T-helper 9 cell (primary cell): ENCODE data around the gene EFNA5.
"Not testable (repeated sequence)": the region's sequence is repeated elsewhere in the genome, so short reads cannot be mapped to it uniquely, and the experiment has no call there.

Experiments used
- DNase-seq: peaks from one replicate; pipeline ENCODE4 v3.0.0-alpha.2; 2020

Gene EFNA5

DNA sequence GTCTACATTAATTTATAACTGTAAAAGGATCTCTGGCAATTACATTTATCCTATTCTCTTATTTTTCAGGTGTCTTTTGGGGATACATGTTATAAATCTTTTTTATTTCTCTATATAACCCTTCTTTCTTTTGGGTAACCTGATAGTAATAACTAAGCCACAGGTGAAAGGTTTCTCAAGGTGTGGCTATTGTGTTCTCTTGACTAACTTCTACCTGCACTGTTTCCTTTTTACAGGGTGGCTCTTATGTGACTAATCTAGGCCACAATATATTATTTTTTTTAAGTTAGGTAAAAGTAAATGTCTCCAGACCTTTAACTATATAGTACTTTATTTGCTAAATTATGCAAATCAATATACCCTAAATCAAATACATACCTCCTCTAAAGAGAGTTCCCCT lies 193.2 kb downstream of the EFNA5 start:
- DNase-seq: no peak

DNA sequence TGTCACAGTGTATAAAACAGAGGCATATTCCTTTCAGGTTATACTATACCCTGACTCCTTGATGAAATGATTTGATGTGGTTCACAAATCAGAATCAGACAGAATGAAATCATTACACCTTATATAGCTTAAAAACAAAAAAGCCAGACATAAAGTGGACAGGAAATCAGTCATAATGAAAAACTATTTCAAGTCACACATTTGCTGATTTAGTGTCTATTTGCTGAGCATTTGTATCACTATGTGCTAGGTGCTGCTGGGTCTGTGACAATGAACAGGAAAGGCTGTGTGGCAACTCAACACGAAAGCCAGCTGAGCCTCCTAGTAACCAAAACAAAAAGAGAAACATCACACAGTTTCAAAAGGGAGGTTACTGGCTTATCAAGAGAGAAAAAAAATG lies 194.0 kb downstream of the EFNA5 start:
- no peak for DNase-seq

DNA sequence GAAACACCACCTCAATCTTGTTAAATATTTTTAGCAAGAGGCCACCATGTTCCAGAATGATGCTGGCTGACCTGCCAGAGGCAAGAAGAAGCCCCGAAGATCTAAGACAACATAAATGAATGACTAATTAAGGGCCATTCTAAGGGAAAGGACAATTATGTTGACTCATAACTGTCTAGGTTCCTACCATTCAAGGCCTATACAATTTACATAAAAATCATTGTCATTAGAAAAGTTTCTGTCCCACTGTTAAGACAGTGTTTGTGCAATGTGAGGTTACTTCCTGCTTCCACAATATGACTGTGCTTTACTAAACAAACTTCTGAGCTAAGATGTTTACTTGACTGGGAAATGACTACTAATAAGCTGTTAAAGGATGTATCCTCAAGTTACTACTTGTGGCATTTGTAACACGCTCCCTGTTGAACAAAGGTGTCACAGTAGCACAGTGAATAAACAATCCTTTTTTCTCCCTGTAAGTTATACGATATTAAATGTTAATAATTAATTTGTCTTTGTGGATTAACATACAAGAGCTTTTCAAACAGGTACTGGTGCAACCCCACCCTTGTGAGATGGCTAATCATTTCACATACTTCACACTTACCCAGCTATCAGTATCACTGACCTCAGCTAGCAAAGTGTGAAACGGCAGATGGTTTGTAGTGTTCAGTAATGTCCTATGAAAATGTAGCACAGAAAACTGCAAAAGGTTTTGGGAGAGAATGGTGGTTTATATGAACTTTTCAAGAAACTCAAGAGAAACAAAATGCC lies 195.8 kb downstream of the EFNA5 start:
- DNase-seq: no peak

DNA sequence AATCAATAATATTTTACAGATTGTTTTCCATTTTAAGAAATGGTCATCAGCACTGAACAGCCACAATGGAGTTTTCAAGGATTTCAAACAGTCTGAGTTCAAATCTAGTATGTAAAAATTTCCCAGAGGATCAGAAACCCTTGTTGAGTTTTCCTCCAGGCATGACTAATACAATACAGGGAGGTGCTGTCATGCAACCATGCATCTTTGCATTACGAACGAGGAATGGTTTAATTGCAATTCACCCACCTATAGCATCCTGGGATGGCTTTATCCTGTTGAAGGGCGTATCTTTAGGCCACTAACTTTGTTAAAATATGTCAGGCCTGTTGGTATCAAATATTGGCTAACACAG lies 196.4 kb downstream of the EFNA5 start:
- DNase-seq: no peak

DNA sequence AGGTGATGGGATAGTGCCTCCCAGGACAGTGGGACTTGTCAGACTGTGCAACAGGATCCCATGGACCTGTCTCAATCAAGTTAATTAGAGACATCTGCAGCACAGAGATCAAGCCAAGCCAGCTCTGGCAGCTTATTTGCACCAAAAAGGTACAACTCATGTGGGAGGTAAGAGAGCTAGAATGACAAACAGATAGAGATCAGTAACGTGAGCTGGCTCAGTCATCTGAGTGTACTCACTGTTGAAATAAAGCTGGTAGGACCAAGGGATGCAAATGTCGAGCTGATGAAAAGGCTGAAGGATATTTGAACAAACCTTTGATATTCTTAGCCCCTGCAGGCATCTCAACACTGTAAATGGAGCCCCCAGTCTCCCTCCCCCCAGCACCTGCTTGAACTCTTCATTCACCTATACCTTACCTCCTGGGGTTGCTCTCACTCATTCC lies 198.1 kb downstream of the EFNA5 start:
- no peak for DNase-seq

DNA sequence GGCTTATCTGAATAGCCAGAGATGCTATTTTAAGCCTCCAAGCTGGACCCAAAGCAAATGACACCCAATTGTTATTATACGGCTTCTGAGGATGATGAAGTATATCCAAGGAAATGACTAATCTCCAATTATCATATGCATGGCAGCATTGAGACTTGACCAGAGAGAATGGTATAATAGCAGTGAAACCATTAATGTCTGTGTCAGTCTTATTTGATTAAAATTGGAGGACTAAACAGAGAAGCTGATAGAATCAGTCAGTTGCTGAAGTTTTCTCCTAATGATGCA lies 200.5 kb downstream of the EFNA5 start:
- DNase-seq: no peak

DNA sequence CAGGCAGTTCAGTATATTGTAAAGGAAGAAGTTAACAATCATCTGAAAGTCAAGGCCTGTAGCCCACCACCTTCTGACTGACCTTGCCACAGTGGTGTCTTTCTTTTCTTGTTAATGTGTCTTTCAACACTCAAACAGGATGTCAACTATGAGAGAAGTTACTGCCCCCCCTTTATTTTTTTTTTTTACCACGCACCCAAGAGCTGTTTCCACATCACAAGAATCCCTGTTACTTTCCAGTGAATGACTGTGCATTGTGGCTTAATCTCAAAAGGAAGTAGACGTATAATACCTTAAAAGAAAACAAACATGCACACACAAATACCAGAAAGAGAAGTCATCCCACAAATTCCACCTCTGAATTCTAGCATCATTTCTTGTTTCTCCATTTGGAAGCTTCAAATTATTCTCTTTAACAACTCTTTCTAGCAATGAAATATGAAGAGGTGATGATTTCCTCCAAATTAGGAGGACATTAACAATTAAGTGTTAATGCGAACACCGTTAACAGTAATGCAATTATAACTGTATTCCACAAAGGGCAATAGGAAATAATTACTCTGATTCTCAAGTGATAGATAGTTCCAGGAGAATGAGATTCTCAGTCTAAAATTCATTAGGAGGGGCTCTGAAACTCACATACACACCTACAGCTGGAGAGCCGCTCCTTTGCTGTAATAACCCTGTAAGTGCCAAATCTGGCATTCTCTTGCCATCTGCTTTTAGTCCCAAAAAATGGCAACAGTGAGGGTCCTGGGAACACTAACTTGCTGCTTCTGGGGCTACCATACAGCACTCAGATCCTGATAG lies 201.0 kb downstream of the EFNA5 start:
- no peak for DNase-seq

DNA sequence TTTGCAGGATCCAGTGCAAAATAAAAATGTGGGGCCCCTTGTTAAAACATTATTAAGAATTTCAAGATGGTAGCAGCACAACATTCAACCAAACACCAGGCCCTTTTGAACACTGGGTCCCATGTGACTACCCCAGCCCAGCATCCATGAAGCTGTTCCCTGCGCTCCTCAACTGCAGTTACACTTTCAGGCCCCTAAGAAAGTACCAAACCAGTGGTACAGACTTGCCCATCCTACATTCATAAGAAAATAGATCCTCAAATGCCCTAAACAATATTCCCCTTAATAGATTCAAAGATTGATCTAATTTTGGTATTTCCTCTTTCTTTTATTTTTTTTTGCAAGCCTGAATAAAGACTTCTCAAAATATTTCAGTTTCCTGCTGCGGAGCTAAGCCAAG lies 201.7 kb downstream of the EFNA5 start:
- DNase-seq: no peak

DNA sequence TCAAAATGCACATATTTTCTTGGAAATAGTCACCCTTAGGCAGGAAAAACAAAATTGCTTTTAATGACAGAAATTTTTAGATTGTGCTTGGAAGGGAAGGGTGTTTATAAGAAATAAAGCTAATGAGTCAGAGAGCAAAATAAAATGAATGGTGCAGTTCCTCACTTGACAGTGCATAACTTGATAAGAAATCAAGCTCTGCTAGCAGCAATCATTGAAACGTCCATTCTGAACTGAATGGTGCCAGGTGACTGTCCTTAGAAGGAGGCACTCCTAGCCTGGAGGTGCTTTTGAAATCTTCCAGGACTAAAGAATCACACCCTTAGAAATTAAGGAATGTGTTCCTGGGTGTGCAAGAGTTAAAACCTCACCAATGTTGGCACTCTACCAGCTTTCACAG lies 202.5 kb downstream of the EFNA5 start:
- no peak for DNase-seq

DNA sequence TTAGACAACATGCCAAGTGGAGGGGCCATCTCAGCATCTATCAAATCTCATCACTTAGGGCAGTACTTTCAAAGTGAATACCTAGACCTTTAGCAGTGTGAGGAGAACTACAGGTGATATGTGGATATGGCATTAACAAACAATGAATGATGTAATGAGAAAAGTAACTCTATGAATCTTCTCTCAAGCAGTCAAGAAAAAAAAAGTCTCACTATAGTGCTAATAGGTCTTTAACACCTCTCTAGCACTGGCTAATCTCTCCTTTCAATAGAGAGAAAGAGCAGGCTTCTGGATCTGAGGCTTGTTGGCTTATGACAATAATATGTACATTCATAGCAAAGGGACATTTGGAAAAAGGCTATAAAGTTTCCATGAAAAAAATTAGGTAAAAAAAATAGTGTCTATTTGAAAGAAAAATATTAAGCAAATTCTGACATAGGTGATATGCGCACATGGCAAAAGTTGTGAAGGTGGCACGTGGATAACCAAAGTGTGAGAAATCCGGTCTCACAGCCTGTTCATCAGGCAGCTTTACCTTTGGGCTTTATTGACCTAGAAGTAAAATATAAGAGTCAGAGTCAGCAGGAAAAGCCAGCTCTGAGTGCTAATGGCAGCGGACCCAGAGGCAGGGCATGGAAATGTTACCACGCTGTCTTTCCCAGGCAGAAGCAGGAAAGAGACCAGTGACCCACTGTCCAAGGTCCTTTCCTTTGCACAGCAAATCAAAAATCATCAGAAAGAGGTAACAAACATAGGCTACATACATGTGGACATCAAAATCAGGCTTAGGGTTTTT lies 203.4 kb downstream of the EFNA5 start:
- DNase-seq: no peak

DNA sequence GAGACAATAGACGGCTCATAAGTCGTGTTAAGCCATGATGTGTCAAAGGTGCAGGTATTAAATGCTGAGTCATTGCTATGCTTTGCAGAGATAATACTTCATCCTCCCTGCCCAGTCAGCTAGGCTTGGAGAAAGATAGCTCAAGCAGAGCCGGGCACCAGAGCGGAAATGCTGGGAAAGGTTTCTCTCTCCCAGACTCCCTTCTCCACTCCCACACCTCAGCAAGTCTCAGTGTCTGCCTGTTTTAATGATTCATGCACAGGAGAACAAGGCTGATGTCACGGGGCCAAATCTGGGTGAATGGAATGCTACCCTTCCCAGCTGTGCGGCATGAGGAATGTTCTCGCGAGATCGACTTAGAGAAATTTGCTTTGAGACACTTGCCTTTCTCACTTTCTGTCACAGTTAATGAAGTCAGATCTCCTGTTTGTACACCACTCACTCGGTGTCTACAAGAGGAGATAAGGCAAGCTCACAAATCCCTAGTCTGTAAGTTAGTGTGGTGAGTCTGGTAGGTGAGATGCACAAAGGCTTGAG lies 204.4 kb downstream of the EFNA5 start:
- DNase-seq: no peak

DNA sequence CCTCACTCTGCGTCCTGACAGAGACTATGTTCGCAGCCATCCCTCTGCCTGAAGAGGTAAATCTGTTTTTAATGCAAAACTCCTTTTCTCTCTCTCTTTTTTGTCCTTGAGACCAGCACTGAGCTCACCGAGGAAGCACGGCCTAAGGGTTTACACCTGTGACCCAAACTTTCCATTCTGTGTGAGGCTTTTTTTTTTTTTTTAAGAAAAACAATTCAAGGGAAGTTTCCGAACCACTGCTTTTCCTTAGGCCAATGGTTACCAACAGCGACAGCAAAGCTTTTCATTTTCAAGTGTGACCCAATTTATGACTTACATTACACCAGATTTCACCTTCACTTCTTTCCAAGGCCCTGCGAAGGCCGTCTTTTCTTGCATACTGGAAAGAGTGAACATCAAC lies 205.9 kb downstream of the EFNA5 start:
- no peak for DNase-seq

DNA sequence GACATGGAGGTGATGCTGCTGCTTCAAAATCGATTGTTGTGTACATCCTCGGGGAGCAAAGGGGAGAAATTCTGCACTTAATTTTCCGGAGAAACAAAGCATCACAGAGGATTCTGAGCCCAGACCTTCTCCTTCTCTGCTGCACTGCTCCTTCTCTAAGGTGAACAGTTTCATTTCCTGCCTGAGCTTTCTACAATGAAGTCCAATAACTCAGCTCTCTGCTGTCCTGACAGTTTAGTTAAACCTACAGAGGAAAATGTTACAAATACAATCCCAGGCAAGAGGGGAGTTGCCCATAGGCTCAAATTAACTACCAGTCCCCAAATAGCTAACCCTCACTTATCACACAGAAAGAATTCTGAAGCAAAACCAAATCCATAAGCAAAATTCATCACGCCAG lies 206.3 kb downstream of the EFNA5 start:
- DNase-seq: no peak

DNA sequence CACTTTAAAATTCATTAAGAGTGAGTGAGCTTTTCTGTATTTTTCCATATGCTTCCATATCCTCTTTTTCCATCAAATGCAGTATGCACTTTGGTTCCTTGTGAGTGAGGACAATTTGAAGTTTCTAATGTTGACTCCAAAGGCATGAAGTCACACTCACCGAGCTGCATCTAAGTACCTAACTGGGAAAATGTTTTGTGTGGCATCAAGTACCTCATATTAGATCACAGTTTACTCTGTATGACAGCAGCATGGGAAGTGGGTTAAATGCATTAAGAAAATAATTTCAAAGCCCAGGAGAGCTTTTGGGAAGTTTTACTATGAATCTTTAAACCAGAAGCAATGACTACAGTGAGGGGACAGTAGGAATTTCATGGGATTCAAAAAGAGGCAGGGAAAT lies 207.0 kb downstream of the EFNA5 start:
- DNase-seq: no peak

DNA sequence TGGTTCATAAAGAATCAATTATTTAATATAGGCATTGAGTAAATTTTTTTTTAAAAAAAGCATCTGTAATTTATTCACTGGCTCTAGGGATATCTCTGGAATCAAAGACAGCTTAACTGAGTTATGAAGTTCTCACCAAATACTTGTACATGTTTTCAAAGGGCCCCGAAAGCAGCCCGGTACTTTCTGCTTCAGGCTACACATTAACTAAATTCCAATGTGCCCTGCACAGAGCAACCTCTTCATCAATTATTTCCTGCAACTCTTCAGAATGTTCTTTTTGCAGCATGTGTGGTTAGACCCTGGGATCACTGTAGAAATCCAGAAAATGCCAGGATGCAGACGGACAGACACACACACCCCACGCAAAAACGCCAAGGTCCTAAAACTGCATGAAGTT lies 209.0 kb downstream of the EFNA5 start:
- DNase-seq: no peak

DNA sequence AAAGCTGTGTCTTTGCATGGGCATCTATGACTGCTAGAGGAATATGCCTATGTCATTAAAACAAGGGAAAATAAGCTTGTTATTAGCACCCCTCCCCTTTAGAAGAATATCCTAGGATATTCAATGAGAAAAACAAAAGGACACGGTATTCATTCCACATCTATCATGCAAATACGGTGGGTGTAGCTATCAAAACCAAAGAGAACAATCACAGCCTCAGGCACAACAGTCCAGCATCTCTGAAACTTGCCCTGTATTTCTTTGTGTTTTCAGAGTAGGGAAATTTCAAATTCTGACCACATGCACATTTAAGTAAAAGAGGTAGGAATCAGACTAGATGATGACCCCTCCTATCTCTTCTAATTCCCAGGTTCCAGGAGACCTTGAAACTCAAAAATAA lies 209.9 kb downstream of the EFNA5 start:
- no peak for DNase-seq

DNA sequence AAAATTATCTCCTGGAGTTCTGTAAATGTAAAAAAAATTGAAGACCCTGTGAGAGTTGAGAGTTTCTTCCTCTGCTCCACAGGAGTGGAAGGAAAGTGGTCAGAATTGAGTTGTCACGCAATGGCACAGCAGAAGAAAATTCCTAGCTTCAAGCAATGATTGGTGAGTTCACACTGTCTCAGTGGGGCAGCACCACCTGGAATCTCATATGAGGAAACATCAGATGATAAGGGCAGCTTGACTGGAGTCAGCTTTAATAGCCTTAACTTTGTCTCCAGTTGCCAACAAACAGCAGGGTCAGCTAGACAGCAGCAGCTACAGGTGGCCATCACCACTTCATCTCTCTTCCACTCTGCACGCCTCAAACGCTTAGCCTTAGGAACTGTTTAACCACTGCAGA lies 211.1 kb downstream of the EFNA5 start:
- DNase-seq: no peak

DNA sequence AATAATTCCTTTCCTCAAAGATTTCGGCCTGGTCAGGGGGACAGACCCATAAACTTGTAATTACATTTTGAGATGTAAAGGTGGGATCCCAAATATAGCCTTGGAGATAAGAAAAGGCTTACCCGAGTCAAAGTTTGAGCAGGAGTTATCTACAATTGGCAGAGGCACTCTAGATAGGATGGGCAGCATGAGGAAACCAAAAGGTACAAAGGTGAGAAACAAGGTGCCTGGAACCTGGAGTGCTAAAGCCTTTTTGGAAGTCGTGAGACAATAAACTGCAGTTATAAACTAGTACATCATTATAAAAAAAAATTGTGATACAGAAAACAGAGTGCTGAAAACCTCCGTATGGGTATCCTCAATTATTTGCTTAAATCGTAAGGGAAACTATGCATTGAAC lies 212.4 kb downstream of the EFNA5 start:
- DNase-seq: no peak

DNA sequence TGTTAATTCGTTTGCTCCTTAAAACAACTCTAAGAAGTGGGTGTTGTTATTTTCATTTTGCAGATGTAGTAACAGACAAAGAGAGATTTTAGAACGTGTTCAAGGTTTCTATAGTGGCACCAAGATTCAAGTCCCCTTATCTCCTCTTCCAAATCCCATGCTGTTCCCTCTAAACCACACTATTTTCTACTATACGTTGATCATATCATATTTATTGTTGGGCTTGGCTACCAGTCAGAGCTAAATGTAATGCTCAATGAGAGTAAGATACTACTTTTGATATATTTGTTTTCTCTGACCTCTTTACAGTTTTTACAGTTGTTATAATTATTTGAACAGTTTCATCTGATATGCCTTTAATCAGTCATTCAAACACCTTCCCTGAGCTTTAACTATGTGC lies 212.9 kb downstream of the EFNA5 start:
- no peak for DNase-seq

DNA sequence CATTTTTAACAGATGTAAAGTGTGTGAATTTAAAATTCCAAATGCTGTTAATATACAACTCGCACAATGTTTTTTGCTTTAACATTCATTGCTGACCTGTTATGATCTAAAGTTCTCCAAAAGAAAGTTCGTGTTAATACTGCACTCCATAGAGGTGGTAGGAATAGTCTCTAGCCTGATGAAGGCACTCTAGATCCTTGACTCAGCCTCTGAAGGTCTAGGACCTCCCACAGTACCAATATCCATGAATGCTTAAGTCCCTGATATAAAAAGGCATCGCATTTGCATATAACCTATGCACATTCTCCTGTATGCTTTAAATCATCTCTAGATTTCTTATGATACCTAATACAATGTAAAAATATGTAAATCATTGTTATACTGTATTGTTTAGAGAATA lies 213.6 kb downstream of the EFNA5 start:
- no peak for DNase-seq

DNA sequence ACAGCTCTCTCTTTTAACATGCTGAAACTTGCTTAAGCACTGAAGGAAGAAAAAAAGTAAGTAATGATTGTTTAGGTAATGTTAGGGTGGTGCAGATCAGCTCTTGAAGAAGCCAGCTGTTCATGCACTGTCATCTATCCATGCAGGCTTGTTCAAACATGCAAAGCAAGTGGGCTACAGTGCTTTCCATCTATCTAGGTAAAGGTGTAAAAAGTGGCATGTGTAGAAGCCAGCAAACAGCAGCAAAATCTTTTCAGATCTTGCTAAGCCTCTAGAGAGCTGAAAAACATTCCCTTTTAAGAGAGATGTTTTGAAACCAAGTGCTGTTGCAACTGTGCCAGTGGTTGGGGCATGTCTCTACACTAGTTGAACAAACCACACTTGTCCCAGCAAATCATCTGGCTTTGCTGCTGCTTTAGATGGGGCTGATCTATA lies 214.4 kb downstream of the EFNA5 start:
- DNase-seq: no peak

DNA sequence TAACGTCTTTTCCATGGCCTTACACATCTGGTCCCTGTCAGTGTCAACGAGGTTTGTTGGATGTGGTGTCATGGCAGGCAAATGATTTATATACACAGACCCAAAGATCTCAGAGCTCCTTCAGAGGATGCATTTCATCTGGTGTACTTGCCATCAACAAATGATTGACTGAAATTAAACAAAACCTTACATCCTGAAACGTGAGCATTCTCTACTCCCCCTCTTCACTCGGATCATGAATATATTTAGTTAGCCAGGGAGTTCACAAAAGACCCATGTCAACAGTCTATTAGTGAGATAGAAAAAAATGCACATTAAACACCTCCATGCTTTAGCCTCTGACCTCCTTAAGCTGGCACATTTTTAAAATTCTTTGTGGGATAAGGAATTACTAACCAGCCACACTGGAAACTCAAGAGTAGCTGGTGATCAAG lies 215.6 kb downstream of the EFNA5 start:
- DNase-seq: no peak

DNA sequence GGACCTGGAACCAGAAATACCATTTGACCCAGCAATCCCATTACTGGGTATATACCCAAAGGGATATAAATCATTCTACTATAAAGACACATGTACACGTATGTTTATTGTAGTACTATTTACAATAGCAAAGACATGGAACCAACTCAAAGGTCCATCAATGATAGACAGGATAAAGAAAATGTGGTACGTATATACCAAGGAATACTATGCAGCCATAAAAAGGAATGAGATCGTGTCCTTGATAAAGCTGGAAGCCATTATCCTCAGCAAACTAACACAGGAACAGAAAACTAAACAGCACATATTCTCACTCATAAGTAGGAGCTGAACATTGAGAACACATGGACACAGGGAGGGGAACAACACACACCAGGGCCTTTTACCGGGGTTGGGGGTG lies 218.9 kb downstream of the EFNA5 start:
- DNase-seq: not testable (repeated sequence)

DNA sequence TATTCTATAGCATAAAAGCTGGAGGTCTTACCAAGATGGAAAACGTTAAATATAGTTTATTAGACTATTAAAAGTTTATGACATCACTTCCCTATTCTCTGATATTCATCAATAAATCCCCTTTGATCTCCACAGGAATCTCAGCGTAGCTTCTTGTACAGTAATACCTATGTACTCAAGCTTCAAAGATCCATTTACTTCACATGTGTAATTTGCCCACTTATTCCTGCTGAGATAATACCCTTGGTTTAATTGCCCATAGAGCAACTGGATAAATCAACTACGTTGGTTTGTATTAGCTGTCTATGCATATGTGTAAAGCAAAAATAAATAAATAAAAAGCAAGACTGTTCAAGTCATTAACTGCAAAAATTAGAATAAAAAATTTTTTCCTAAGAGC lies 219.7 kb downstream of the EFNA5 start:
- no peak for DNase-seq
